GM21367 (cell line): ENCODE data around the gene PCDH1.
"Not testable (repeated sequence)": the region's sequence is repeated elsewhere in the genome, so short reads cannot be mapped to it uniquely, and the experiment has no call there.

Source experiments
- ATAC-seq: cut with Tn5 transposase; IDR thresholded peaks from one replicate; pipeline ENCODE4 v1.9.1; 2021; ENCODE audit not compliant: unreplicated experiment

The PCDH1 gene

DNA sequence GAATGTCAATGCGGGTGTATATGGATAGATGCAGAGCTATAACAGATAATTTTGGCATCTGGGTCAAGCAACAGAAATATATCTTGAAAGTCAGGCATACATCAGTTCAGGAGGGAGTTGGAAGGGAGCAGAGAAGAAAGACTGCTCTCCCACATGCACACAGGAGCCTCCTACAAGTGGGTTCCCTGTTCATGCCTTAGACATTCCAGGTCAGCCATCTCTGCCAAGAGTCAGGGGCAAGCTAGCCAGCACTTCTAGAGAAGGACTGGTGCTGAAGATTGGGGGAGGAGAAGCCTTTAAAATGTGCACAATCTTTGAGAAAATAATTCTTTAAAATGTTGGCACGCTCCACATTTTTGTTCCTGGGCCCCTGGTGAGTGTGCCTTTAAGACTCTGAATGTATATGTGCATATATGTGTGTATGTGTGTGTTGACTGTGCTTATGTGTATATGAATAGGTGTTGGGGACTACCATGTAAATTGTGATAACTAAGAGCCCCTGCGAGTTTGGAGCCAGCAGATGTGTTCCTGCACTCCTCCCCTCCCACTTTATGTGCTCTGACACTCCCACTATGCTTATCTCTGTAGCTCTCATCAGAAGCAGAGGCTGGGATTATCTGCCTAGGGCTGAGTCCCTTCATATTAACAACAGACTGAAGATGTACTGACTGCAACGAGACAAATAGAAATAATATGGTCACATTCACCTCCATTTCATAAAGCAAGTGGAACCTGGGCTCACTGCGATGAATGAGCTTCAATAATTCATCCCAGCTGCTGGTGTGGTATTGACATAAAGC lies 24.0 kb upstream of the PCDH1 start:
- no peak for ATAC-seq

- no peak for ATAC-seq
Measured at GRCh38 chr5:141898448-141899049, 20.3 kb upstream of the PCDH1 start.

DNA sequence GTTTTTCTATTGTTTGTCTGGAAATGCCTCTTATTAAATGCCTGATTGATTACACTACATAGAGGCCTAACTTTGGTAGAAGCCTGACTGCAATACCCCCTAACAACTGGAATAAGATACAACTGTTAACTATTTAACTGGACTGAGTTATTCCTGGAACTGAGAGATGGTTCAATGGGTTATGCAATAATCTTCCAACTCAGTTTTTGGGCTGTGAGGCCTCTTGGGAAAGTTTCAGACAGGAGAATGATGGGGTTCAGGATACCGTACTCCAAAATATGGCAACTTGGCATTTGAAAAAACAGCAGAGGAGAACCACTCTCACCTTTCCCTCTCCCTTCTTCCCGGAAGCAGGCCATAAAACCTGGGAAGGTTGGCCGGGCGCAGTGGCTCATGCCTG lies 19.2 kb upstream of the PCDH1 start:
- no peak for ATAC-seq

DNA sequence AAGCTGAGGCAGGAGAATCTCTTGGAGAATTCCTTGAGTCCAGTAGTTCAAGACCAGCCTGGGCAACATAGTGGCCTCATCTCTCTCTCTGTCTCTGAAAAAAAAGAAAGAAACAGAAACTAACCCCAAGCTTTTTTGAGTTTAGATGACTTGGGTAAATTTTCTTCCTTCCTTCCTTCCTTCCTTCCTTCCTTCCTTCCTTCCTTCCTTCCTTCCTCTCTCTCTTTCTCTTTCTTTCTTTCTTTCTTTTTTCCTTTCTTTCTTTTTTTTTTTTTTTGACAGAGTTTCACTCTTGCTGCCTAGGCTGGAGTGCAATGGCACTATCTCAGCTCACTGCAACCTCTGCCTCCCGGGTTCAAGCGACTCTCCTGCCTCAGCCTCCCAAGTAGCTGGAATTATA lies 12.2 kb upstream of the PCDH1 start:
- not testable (repeated sequence) for ATAC-seq

DNA sequence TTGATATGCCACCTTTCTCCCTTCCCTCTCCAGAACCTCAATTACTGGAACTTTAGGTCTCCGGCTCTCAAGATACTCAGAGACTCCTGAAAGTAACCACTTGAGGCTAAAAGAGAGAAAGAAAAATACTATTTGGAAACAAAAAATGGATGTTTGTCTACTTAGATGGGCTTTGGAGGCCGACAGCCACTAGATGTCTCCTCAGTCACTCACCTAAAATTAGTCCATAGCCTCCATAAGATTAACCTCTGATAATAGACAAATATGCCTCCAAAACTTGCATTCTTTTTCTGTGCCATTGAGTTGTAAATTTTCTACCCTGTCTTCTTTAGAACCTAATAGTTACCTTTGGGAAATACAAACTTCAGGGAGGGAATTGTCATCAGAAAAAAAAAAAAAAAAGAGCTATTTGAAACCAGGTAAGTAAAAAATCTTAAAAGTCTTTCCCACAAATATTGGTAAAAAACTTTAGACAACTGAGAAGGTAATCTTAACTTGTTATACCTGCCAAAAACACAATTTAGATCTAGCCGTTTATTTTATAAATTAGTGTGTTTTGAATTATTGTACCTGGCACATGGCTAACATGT lies 11.2 kb upstream of the PCDH1 start:
- ATAC-seq: no peak

DNA sequence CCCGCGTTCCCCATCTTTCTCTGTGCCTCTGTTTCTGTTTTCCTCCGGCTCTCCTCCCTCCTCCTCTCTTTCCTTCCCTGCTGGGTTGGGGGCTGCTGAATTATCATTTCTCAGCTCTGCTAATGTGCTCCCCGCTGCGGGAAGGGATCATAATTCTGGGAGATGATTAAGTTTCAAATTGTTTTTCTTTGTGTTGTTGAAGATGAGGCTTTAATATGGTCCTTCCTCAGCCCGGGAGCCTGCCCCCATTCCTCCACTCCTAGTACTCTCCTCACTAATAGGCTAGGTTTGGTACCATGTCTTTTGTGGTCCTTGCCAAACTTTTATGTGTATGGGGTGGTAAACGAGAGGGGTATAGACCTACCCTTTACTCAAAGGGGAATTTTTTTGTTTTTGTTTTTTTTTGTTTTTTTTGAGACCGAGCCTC lies 5.7 kb upstream of the PCDH1 start:
- ATAC-seq: no peak

DNA sequence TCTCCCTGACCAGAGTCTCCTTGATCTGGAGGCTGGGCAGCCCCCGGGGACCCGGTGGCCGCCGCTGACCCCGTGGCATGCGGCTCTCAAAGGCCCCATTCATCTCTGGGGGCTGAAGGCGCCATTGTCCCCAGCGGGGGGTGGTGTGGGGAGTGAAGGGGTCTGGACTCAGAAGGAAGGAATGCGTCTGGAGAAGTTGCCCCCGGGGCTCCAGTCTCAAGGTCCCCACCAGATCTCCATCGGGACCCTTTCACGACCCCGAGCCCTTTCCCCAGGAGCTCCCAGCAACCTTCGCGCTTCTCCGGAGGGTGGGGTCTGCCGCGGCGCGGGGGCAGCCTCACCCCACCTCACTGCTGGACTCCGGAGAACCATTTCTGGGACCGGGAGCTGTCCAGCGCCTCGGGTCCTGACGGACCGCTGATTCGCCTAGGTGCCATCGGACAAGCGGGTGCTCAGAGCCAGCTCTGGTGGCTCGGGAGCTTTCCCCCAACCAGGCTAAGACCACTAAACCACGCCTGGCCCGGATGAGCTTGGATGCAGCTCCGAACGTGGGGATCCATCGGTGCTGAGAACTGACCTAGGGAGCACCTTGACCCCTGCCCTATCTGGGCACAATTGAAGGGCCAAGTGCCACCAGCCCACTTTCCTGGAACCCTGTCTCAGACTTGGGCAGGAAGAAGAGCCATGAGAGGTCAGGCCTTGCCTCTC lies 5.1 kb upstream of the PCDH1 start:
- ATAC-seq: no peak

DNA sequence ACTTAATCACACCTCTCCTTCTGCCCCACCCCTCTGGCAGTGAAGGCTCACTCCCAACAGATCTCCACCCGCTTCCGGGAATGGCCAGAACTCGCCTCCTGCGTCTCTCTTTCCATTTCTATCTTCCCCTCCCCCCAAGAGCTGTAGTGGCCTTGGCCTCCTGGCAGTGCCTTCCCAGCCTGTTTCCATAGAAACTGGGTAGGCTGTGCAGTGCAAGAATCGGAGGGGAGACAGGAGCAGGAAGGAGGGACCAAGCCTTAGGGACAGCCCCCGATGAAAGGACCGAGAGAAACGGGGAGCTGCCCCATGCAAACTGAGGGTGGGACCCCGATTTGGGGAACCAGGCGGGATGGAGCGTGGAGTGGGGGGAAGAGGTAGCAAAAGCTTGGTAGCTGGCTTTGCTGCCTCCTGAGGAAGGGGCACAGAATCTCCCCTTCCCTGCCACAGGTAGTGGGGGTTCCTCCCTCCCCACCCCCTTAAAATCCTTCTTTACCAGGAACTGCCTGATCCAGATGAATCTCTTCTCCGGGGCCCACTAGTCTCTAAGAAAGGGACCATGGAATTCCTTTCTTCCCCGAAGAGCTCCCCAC lies 4.5 kb upstream of the PCDH1 start:
- no peak for ATAC-seq

GRCh38 chr5:141881886-141882285 lies 3.7 kb upstream of the PCDH1 start:
- ATAC-seq: no peak

DNA sequence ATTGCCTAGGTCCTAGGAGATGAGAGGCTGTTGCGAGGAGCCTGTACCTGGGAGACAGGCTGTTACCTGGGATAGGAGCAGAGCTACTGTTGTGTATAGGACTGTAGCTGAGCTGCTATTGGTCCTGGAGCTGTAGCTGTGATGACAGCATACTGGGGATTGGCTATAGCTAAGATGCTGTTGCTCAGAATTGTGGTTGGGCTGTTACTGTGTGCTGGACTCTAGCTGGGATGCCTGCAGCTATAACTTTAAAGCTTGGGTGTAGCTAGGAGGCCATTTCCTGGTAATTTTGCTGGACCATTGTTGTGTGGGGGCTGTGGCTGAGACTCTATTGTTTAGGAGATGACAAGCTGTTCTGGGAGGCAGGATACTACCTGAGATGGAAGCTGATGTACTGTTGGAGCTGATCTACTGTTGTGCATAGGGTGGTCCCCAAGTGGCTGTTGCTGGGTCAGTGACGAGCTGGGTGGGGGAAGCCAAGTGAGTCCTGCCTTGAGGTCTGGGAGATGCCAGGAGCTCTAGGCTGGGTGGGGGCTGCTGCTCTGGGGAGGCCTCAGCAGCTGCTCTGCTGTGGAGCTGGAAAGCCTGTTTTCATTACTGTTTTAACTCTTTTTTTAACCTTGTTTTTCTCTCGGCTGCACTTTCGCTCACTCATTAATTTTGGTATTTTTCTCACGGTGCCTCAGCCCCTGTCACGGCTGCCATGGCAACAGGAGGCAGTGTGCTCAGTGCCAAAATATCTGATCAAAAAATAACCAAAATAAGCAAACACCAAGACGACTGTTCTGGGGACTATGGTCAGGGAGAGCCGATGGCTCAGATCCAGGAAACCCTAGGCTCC lies 3.0 kb upstream of the PCDH1 start:
- no peak for ATAC-seq

- ATAC-seq: no peak
Measured at GRCh38 chr5:141879941-141880738, 1.9 kb upstream of the PCDH1 start.

- ATAC-seq: no peak
Measured at GRCh38 chr5:141879426-141879759, 1.2 kb upstream of the PCDH1 start.

DNA sequence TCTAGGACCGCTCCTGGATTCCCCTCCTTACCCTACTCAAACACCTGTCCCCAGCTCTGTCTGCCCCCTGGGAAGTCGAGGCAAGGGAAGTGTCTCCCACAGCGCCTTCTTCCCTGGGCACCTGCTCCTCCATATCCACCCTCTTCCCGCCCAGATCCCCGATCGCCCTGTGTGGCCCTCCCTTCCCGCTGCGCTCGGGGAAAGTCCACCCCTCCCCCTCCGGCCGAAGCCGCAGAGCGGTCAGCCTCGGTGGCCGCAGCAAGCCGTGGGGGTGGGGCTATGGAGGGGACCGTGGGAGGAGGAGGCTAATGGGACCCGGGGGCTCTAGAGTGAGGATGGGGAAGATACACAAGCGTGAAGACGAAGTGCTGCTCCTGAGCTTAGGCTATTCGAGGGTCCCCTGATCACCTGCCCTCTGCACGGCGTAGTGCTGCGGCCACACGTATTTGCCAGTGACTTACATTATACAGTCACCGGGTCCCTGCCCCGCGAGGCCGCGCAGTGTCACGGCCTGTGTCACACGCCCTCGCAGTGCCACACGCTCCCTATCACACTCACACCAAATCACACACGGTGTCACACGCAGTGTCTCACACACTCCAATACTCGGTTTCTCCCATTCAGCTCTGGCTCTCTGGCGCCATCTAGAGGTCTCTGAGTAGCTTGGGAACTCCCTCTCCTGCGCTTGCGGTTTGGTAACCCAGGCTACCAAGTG lies 658 bp upstream of the PCDH1 start:
- ATAC-seq: peak; percentile 88

DNA sequence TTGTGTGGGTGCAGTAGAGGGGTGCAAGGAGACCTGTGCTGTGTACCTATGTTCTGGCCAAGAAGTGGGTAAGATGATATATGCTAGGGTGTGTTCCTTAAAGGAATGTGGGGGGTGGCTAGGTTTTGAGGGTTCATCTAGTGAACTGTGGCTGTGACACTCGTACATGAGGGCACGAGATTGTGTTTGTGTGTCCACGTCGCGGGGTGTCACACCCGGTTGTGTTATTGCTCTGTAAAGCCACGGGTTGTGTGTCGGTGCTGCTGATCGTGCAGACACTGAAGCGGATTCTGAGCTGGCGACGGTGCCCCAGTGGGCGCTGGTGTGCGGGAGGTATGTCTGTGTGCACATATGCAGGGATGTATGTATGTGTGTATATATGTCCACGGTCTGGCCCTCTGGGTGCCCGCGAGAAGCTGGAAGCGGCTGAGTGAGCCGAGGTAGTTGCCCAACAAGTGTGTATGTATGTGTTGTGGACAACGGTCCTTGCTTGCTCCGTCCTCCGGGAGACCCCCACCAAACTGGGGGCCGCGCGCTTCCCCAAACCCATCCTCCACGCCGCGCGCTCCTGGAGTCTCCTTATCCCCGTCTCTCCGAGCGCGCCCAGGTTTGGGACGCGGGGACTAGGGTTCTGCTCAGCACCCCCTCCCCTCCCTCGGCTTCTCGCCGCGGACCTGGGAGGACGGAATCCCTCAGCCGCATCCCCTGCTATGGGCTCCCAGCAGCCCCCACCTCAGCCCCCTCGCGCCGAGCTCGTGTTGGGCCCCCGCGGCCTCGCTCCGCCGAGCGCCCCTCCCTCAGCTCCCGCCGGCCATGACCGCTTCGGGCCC lies 639 bp downstream of the PCDH1 start:
- ATAC-seq: no peak

DNA sequence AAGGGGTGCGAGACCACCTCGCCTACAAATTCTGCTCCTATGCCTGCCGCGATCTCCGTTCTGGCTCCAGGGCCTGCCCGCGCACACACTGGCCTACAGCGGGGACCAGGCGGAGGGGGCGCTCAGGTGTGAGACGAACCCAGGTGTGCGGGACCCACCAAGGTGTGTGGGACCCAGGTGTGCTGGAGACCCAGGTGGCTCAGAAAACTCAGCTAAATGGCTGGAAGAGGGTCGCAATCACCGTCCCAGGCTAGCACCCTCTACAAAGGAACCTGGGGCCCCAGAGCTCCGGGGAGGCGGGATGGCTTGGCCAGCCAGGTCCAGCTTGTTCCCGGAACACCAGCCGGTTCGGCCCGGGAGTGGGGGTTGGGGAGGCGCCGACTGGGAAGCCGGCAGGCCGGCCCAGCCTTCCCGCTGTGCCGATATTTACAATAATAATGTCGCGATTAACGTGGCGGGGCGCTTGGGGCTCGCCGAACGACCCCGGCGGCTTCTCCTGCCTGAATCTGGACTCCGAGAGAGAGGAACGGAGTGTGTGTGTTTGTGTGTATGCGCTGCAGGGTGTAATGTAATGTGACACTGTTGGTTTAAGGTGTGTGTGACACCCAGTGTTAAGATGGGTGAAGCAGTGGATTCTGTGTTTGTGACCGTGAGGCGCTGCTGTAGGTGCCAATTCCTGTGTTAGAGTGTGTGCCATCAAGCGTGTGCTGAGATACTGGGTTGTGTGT lies 1.4 kb downstream of the PCDH1 start:
- ATAC-seq: no peak

- no peak for ATAC-seq
Measured at GRCh38 chr5:141875795-141876627, 2.2 kb downstream of the PCDH1 start.
